ENCODE data around the gene NCK2.

DNA sequence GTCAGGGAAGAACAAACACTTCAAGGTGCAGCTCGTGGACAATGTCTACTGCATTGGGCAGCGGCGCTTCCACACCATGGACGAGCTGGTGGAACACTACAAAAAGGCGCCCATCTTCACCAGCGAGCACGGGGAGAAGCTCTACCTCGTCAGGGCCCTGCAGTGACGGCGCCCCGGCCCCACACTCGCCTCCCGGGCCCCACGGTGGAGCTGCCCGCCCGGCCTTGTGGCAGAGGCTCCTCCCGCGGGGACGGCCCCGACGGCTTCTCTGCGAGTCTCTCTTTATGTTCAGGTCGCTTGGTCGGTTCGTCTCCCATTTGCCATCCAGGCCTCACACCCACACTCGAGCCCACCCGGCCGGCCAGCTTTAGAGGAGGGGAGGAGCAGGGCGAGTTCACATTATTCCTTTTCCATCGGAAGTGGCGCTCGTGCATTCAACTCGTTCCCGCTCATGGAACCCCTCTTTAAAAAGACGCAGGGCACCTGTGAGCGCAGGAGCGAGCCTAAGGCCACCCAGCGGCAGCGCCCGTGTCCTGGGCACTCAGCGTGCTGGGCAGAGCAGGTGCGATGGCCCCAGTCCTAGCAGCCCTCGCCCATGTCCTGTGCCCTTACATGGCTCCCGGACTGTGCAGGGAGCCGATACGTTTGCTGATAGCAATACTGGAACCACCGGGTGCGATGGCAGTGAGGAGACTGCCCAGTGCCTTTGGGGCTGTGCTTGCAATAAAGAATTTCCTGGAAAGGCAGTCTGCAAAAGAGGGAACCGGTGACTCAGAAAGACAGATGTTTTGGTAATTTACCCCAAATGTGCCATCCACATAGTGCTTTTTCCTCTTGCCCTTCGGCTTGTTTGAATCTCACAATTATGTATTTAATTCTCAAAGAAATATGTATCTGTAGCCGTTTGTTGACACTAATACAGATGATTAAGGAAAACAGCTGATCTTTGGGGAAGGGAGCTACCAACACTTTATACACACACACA is 148.6 kb downstream of the NCK2 start:
- TF ChIP-seq, protein P1, sequence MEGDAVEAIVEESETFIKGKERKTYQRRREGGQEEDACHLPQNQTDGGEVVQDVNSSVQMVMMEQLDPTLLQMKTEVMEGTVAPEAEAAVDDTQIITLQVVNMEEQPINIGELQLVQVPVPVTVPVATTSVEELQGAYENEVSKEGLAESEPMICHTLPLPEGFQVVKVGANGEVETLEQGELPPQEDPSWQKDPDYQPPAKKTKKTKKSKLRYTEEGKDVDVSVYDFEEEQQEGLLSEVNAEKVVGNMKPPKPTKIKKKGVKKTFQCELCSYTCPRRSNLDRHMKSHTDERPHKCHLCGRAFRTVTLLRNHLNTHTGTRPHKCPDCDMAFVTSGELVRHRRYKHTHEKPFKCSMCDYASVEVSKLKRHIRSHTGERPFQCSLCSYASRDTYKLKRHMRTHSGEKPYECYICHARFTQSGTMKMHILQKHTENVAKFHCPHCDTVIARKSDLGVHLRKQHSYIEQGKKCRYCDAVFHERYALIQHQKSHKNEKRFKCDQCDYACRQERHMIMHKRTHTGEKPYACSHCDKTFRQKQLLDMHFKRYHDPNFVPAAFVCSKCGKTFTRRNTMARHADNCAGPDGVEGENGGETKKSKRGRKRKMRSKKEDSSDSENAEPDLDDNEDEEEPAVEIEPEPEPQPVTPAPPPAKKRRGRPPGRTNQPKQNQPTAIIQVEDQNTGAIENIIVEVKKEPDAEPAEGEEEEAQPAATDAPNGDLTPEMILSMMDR (conservative IDR thresholded peaks at IDR 0.05; ENCODE audit: low read length), result no peak
- no peak for TF ChIP-seq EZH2phosphoT487 (IDR thresholded peaks at IDR 0.05; ENCODE audit: borderline replicate concordance)

Data from Loucy (cell line).